GM10847 (cell line): Measurements from ENCODE around the gene SUSD2.

ENCODE experiments used
- POLR2A ChIP-seq: IDR thresholded peaks from 2 replicates; pipeline ENCODE4 v1.6.1; 2011; ENCODE audit not compliant: insufficient read length; ENCODE audit errors: extremely low read depth

SUSD2 gene

GRCh38 chr22:24146194-24146616 lies 35.1 kb upstream of the SUSD2 start:
- TF ChIP-seq POLR2A: no peak

GRCh38 chr22:24146791-24147353 lies 34.4 kb upstream of the SUSD2 start:
- TF ChIP-seq POLR2A: no peak

GRCh38 chr22:24147666-24148065 lies 33.6 kb upstream of the SUSD2 start:
- TF ChIP-seq POLR2A: no peak

- no peak for TF ChIP-seq POLR2A
Observed at GRCh38 chr22:24148266-24149197, 32.8 kb upstream of the SUSD2 start.

- no peak for TF ChIP-seq POLR2A
Observed at GRCh38 chr22:24149198-24149590, 32.1 kb upstream of the SUSD2 start.

- no peak for TF ChIP-seq POLR2A
Observed at GRCh38 chr22:24153353-24153752, 27.9 kb upstream of the SUSD2 start.

GRCh38 chr22:24153959-24154358 lies 27.3 kb upstream of the SUSD2 start:
- no peak for TF ChIP-seq POLR2A

- no peak for TF ChIP-seq POLR2A
Observed at GRCh38 chr22:24154826-24155225, 26.5 kb upstream of the SUSD2 start.

- TF ChIP-seq POLR2A: no peak
Observed at GRCh38 chr22:24155627-24156140, 25.6 kb upstream of the SUSD2 start.

GRCh38 chr22:24156141-24156912 lies 25.0 kb upstream of the SUSD2 start:
- TF ChIP-seq POLR2A: no peak

- peak; percentile 44 for TF ChIP-seq POLR2A
Observed at GRCh38 chr22:24156913-24157821, 24.1 kb upstream of the SUSD2 start.

GRCh38 chr22:24157822-24158135 lies 23.5 kb upstream of the SUSD2 start:
- no peak for TF ChIP-seq POLR2A

GRCh38 chr22:24159650-24160049 lies 21.6 kb upstream of the SUSD2 start:
- no peak for TF ChIP-seq POLR2A

GRCh38 chr22:24160546-24160945 lies 20.7 kb upstream of the SUSD2 start:
- TF ChIP-seq POLR2A: no peak

GRCh38 chr22:24161485-24161884 lies 19.8 kb upstream of the SUSD2 start:
- no peak for TF ChIP-seq POLR2A
